Caco-2 (cell line): ENCODE measurements around the gene OR2T12. TPM values are rescaled to one million over a fixed set of nuclear protein-coding genes. Genes with fewer than 3 reads are reported as not detected.
A peak's percentile ranks its signal among the peaks of the same experiment; 100 is the strongest.

Experiments used
- Bru-seq: library from RNA; stranded (reverse); fragments of 400-500 nt; gene quantifications from one replicate; lab custom pipeline; 2021; lab: Mats Ljungman, UMichigan
- BruChase-seq, 2 experiments: library from RNA; stranded (reverse); fragments of 400-500 nt; gene quantifications; one replicate each; lab custom pipeline; 2021; lab: Mats Ljungman, UMichigan
- BruUV-seq: library from RNA; stranded (reverse); fragments of 400-500 nt; replicated peaks from 2 replicates; lab custom pipeline; 2021; lab: Mats Ljungman, UMichigan
- CTCF ChIA-PET: fragments of 300-600 bp; sonication (Branson Sonifier 250); formaldehyde crosslinking; loops from one replicate; lab custom pipeline; 2022; ENCODE audit warnings: antibody characterized with exemption; lab: Charles Lee
- POLR2A ChIA-PET: fragments of 300-600 bp; sonication (Branson Sonifier 250); formaldehyde crosslinking; loops from one replicate; lab custom pipeline; 2022; ENCODE audit warnings: antibody characterized with exemption; lab: Charles Lee
- DNase-seq, 2 experiments: peaks; one replicate each; pipeline versions ENCODE4 v3.0.0 to v3.0.0-alpha.2; 2020 to 2022
- H3K27me3 ChIP-seq: replicated peaks from 2 replicates; pipeline ENCODE4 v1.6.0; 2011; ENCODE audit warnings: low read length; ENCODE audit not compliant: control insufficient read depth, insufficient read depth
- H3K36me3 ChIP-seq: 2 replicates; pipeline ENCODE4 v1.5.1; 2011; ENCODE audit warnings: low read length; ENCODE audit not compliant: control insufficient read depth, insufficient read depth
- H3K4me1 ChIP-seq: fragments of 250-450 bp; sonication (Bioruptor Pico); 2 replicates; pipeline ENCODE4 v1.5.1; 2020; ENCODE audit warnings: mild to moderate bottlenecking
- H3K4me3 ChIP-seq: 2 replicates; pipeline ENCODE4 v1.5.1; 2011; ENCODE audit warnings: low read depth, mild to moderate bottlenecking, control low read depth, low read length
- H3K9me3 ChIP-seq: fragments of 250-450 bp; sonication (Bioruptor Pico); 2 replicates; pipeline ENCODE4 v1.5.1; 2020; ENCODE audit warnings: mild to moderate bottlenecking, moderate library complexity
- H3K27ac Mint-ChIP-seq: one replicate; pipeline ENCODE4 v1.8.0; 2022; ENCODE audit warnings: mixed read lengths; ENCODE audit not compliant: unreplicated experiment
- H3K27me3 Mint-ChIP-seq: one replicate; pipeline ENCODE4 v1.8.0; 2022; ENCODE audit warnings: mixed read lengths; ENCODE audit not compliant: insufficient read depth, unreplicated experiment
- H3K36me3 Mint-ChIP-seq: one replicate; pipeline ENCODE4 v1.8.0; 2022; ENCODE audit warnings: mild to moderate bottlenecking, mixed read lengths; ENCODE audit not compliant: insufficient read depth, unreplicated experiment
- H3K4me1 Mint-ChIP-seq: one replicate; pipeline ENCODE4 v1.8.0; 2022; ENCODE audit warnings: low read depth, mixed read lengths; ENCODE audit not compliant: unreplicated experiment
- H3K4me3 Mint-ChIP-seq: one replicate; pipeline ENCODE4 v1.8.0; 2022; ENCODE audit warnings: mild to moderate bottlenecking, moderate library complexity, mixed read lengths; ENCODE audit not compliant: unreplicated experiment
- H3K9me3 Mint-ChIP-seq: one replicate; pipeline ENCODE4 v1.8.0; 2022; ENCODE audit warnings: mixed read lengths; ENCODE audit not compliant: unreplicated experiment
- CTCF ChIP-seq, 2 experiments: fragments of 200-600 bp in 1 of 2; IDR thresholded peaks; 1 replicate in 1 of 2; 2 replicates in 1 of 2; pipeline versions ENCODE4 v1.5.1 to v1.8.0; 2011 to 2022; ENCODE audit warnings: antibody characterized with exemption in 1 of 2, control low read depth in 1 of 2, inconsistent platforms in 1 of 2, low read depth in 1 of 2, low read length in 1 of 2, mild to moderate bottlenecking in 1 of 2, moderate library complexity in 1 of 2; ENCODE audit not compliant: insufficient read depth in 1 of 2, severe bottlenecking in 1 of 2, unreplicated experiment in 1 of 2
- intact Hi-C: fragments of 100-400 bp; cut with micrococcal nuclease; formaldehyde crosslinking; loops from one replicate; pipeline ENCODE4 v1.10.0; 2022; ENCODE audit not compliant: unreplicated experiment
- long read RNA-seq: library from polyadenylated mRNA; stranded (forward); transcript quantifications from one replicate; pipeline ENCODE4 v2.0.0, GENCODE V29; 2022
- total RNA-seq: library from RNA; stranded (reverse); gene quantifications from 2 replicates; pipeline ENCODE4 v1.2.3, GENCODE V29; 2022

The OR2T12 gene, protein sequence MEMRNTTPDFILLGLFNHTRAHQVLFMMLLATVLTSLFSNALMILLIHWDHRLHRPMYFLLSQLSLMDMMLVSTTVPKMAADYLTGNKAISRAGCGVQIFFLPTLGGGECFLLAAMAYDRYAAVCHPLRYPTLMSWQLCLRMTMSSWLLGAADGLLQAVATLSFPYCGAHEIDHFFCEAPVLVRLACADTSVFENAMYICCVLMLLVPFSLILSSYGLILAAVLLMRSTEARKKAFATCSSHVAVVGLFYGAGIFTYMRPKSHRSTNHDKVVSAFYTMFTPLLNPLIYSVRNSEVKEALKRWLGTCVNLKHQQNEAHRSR
- total RNA-seq = not detected in 2 replicates
- not detected for Bru-seq, nascent RNA
- percentile 11 among the genes with signal in this experiment for BruChase-seq, experiment 1, labeled RNA remaining after a 2-hour chase
- BruChase-seq, experiment 2, labeled RNA remaining after a 6-hour chase = not detected
- long read RNA-seq = 0 reads

GRCh38 chr1:248303324-248303723 lies at the start of gene OR2T12:
Gene OR2T12, minus strand, starts transcription at chr1:248303424. Its CDS starts 7,846 bp downstream, at chr1:248295578.
- CTCF ChIA-PET = no interaction called here
- DNase-seq = no peak

GRCh38 chr1:248348475-248348874 lies 45.3 kb upstream of the OR2T12 start, which contains the start of gene OR14C36:
Gene OR14C36, plus strand, starts transcription at chr1:248348775. Its CDS starts 0 bp downstream, at chr1:248348775.
- no peaks in the 10 kb centered on the region for H3K4me1 ChIP-seq
- BruUV-seq = no TSS peak
- Mint-ChIP-seq H3K9me3 (no peaks in the 10 kb centered on the region), H3K36me3 (no peaks in the 10 kb centered on the region), H3K4me1 (no peaks in the 10 kb centered on the region), H3K27me3 (no peaks in the 10 kb centered on the region), H3K27ac (no peak within 1 kb of the TSS), H3K4me3 (no peak within 1 kb of the TSS)
- no peak for DNase-seq
- H3K4me3 ChIP-seq = no peak within 1 kb of the TSS
- ChIA-PET CTCF (no interaction called here), POLR2A (no interaction called here)
- H3K9me3 ChIP-seq = no peaks in the 10 kb centered on the region
- TF ChIP-seq CTCF (IDR thresholded peaks at IDR 0.05; ENCODE audit: insufficient read depth in 1 of 2, low read depth in 1 of 2, low read length in 1 of 2, severe bottlenecking in 1 of 2, unreplicated experiment in 1 of 2) = no peak
- no peaks in the 10 kb centered on the region for H3K27me3 ChIP-seq
- H3K36me3 ChIP-seq = no peaks in the 10 kb centered on the region
- intact Hi-C loops = no loop called here

More at GRCh38 chr1:248303324-248303723, at the start of gene OR2T12:
- no peaks in the 10 kb centered on the region for H3K4me1 ChIP-seq
- POLR2A ChIA-PET = no interaction called here
- H3K36me3 Mint-ChIP-seq = no peaks in the 10 kb centered on the region
- H3K9me3 Mint-ChIP-seq = no peaks in the 10 kb centered on the region
- intact Hi-C loops = no loop called here
- H3K27me3 ChIP-seq = no peaks in the 10 kb centered on the region
- no peak within 1 kb of the TSS for H3K4me3 Mint-ChIP-seq
- no peaks in the 10 kb centered on the region for H3K4me1 Mint-ChIP-seq
- H3K36me3 ChIP-seq = no peaks in the 10 kb centered on the region
- H3K27me3 Mint-ChIP-seq = no peaks in the 10 kb centered on the region
- H3K4me3 ChIP-seq = no peak within 1 kb of the TSS
- no peaks in the 10 kb centered on the region for H3K9me3 ChIP-seq
- H3K27ac Mint-ChIP-seq = no peak within 1 kb of the TSS
- TF ChIP-seq CTCF (IDR thresholded peaks at IDR 0.05; ENCODE audit: insufficient read depth in 1 of 2, low read depth in 1 of 2, low read length in 1 of 2, severe bottlenecking in 1 of 2, unreplicated experiment in 1 of 2) = no peak
- no TSS peak for BruUV-seq

DNA sequence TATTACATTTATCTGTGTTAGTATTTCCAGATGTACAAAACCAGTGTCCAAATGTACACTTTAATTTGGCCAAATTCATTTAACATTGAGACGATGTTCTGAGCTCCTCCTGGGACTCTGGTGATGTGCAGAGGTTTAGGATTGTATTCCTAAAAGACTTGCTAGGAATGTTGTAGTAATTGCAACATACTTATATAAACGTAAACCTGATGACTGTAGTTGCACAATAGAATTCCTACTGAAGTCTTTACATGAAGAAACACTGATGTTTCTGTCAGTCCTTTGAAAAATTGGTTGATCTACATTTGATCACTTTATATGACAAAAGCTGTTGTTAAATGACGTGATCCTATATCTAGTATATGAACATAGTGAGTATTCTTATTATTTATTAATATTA lies 40.2 kb upstream of the OR2T12 start:
- Mint-ChIP-seq H3K4me1 (no peaks in the 10 kb centered on the region), H3K36me3 (no peaks in the 10 kb centered on the region), H3K27me3 (no peaks in the 10 kb centered on the region), H3K27ac (no peak overlapping the region), H3K4me3 (no peak overlapping the region), H3K9me3 (peaks cover 13% of the 10 kb centered on the region)
- TF ChIP-seq CTCF (IDR thresholded peaks at IDR 0.05; ENCODE audit: insufficient read depth in 1 of 2, low read depth in 1 of 2, low read length in 1 of 2, severe bottlenecking in 1 of 2, unreplicated experiment in 1 of 2) = no peak
- no TSS peak for BruUV-seq
- Histone ChIP-seq H3K27me3 (no peaks in the 10 kb centered on the region), H3K4me1 (no peaks in the 10 kb centered on the region), H3K9me3 (no peaks in the 10 kb centered on the region), H3K4me3 (no peak overlapping the region), H3K36me3 (no peaks in the 10 kb centered on the region)
- no peak for DNase-seq
- intact Hi-C loops = no loop called here
- ChIA-PET CTCF (no interaction called here), POLR2A (no interaction called here)
